Glutamatergic neuron (in vitro differentiated cells): ENCODE measurements around the gene NCAPG2. TPM values are rescaled to one million over a fixed set of nuclear protein-coding genes. Genes with fewer than 3 reads are reported as not detected.

Source experiments
- DNase-seq: peaks from one replicate; pipeline ENCODE4 v3.0.0; 2022
- H3K27ac Mint-ChIP-seq: one replicate; pipeline ENCODE4 v1.8.0; 2020; ENCODE audit warnings: mild to moderate bottlenecking, mixed read lengths, inconsistent platforms; ENCODE audit not compliant: unreplicated experiment
- H3K27me3 Mint-ChIP-seq: one replicate; pipeline ENCODE4 v1.8.0; 2020; ENCODE audit warnings: mild to moderate bottlenecking, moderate library complexity, mixed read lengths, inconsistent platforms; ENCODE audit not compliant: unreplicated experiment
- H3K36me3 Mint-ChIP-seq: one replicate; pipeline ENCODE4 v1.8.0; 2020; ENCODE audit warnings: mild to moderate bottlenecking, mixed read lengths, inconsistent platforms; ENCODE audit not compliant: unreplicated experiment
- H3K4me1 Mint-ChIP-seq: one replicate; pipeline ENCODE4 v1.8.0; 2020; ENCODE audit warnings: mild to moderate bottlenecking, low read depth, mixed read lengths, inconsistent platforms; ENCODE audit not compliant: unreplicated experiment
- H3K4me3 Mint-ChIP-seq: one replicate; pipeline ENCODE4 v1.8.0; 2020; ENCODE audit warnings: mild to moderate bottlenecking, mixed read lengths, inconsistent platforms; ENCODE audit not compliant: unreplicated experiment
- H3K9me3 Mint-ChIP-seq: one replicate; pipeline ENCODE4 v1.8.0; 2020; ENCODE audit warnings: mild to moderate bottlenecking, moderate library complexity, mixed read lengths, inconsistent platforms; ENCODE audit not compliant: unreplicated experiment
- CTCF ChIP-seq: fragments of 200-600 bp; sonication (generic); IDR thresholded peaks from one replicate; pipeline ENCODE4 v1.5.0; 2021; ENCODE audit not compliant: partially characterized antibody, unreplicated experiment
- total RNA-seq: library from RNA; stranded (reverse); fragmentation: NEBNext Ultra II Directional; extraction: Animal tissue kit (Norgen Biotek cat#: 25700); gene quantifications from one replicate; pipeline ENCODE4 v1.2.1, GENCODE V29; 2021; ENCODE audit not compliant: unreplicated experiment

NCAPG2 gene
- total RNA-seq, 1 donor from 2014 or later = 27.2 TPM

- peaks cover 2% of the 10 kb centered on the region for H3K9me3 Mint-ChIP-seq
- no peak for DNase-seq
- no peak overlapping the region for H3K4me3 Mint-ChIP-seq
- H3K4me1 Mint-ChIP-seq = no peaks in the 10 kb centered on the region
- peaks cover 8% of the 10 kb centered on the region for H3K27me3 Mint-ChIP-seq
- H3K27ac Mint-ChIP-seq = no peak overlapping the region
- peaks cover 4% of the 10 kb centered on the region for H3K36me3 Mint-ChIP-seq
- no peak for TF ChIP-seq CTCF
Observed at GRCh38 chr7:158726277-158726807, 21.7 kb upstream of the NCAPG2 start.

GRCh38 chr7:158725506-158725800 is 20.8 kb upstream of the NCAPG2 start:
- Mint-ChIP-seq H3K27ac (no peak overlapping the region), H3K36me3 (peaks cover 4% of the 10 kb centered on the region), H3K27me3 (peaks cover 8% of the 10 kb centered on the region), H3K4me3 (no peak overlapping the region), H3K4me1 (no peaks in the 10 kb centered on the region), H3K9me3 (peaks cover 2% of the 10 kb centered on the region)
- TF ChIP-seq CTCF = no peak
- DNase-seq = no peak

- Mint-ChIP-seq H3K36me3 (peaks cover 4% of the 10 kb centered on the region), H3K27ac (no peak overlapping the region), H3K4me1 (no peaks in the 10 kb centered on the region), H3K4me3 (no peak overlapping the region), H3K9me3 (peaks cover 2% of the 10 kb centered on the region), H3K27me3 (peaks cover 8% of the 10 kb centered on the region)
- TF ChIP-seq CTCF = no peak
- DNase-seq = no peak
Observed at GRCh38 chr7:158724658-158725505, 20.3 kb upstream of the NCAPG2 start.

DNA sequence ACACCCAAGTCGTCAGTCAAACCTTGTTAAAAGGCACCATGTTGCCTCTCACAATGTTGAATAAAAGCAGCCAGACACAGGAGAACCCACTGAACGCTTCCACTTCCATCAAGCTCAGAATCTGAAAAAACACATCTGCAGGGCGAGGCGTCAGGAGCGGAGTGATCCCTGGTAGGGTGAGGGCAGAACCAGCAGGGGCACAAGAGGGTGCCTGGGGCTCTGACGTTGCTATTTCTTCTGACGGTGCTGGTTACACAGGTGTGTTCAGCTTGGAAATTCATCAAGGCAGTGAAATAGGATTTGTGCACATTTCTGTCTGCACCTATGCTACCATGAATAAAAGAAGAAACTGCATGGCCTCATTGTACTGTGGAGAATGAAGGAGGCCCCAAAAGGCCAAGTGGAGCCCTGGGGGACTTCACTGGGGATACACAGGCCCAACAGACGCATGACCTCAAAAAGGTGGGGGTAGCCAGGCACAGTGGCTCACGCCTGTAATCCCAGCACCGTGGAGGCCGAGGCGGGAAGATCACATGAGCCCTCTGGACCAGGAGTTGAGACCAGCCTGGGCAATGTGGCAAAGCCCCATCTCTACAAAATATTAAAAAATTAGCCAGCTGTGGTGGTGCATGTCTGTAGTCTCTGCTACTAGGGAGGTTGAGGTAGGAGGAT is 19.2 kb upstream of the NCAPG2 start:
- peaks cover 4% of the 10 kb centered on the region for H3K36me3 Mint-ChIP-seq
- TF ChIP-seq CTCF = no peak
- no peak overlapping the region for H3K27ac Mint-ChIP-seq
- peaks cover 8% of the 10 kb centered on the region for H3K27me3 Mint-ChIP-seq
- peaks cover 2% of the 10 kb centered on the region for H3K9me3 Mint-ChIP-seq
- no peak for DNase-seq
- no peak overlapping the region for H3K4me3 Mint-ChIP-seq
- H3K4me1 Mint-ChIP-seq = no peaks in the 10 kb centered on the region

GRCh38 chr7:158723266-158723665 is 18.7 kb upstream of the NCAPG2 start:
- peaks cover 2% of the 10 kb centered on the region for H3K9me3 Mint-ChIP-seq
- peaks cover 6% of the 10 kb centered on the region for H3K27me3 Mint-ChIP-seq
- no peak for TF ChIP-seq CTCF
- DNase-seq = no peak
- no peak overlapping the region for H3K27ac Mint-ChIP-seq
- no peaks in the 10 kb centered on the region for H3K4me1 Mint-ChIP-seq
- H3K36me3 Mint-ChIP-seq = peaks cover 4% of the 10 kb centered on the region
- H3K4me3 Mint-ChIP-seq = no peak overlapping the region
